Activated CD4-positive, alpha-beta memory T cell treated with anti-CD3 and anti-CD28 coated beads for 36 hours (primary cell): Measurements from ENCODE around the gene TNFAIP8L1. TPM values are rescaled to one million over a fixed set of nuclear protein-coding genes. Genes with fewer than 3 reads are reported as not detected.

Source experiments
- CTCF ChIA-PET: fragments of 350-600 bp; sonication (Branson Sonifier 250); formaldehyde crosslinking; loops from one replicate; lab custom pipeline; 2021; ENCODE audit warnings: antibody characterized with exemption, inconsistent platforms; lab: Charles Lee
- POLR2A ChIA-PET: fragments of 350-600 bp; sonication (Branson Sonifier 250); formaldehyde crosslinking; loops from one replicate; lab custom pipeline; 2021; ENCODE audit warnings: antibody characterized with exemption; lab: Charles Lee
- DNase-seq: peaks from one replicate; pipeline ENCODE4 v3.0.0-alpha.2; 2020
- H3K27ac Mint-ChIP-seq: one replicate; pipeline ENCODE4 v1.8.0; 2021; ENCODE audit warnings: mixed read lengths
- H3K27me3 Mint-ChIP-seq: one replicate; pipeline ENCODE4 v1.8.0; 2021; ENCODE audit warnings: mixed read lengths
- H3K36me3 Mint-ChIP-seq: one replicate; pipeline ENCODE4 v1.8.0; 2021; ENCODE audit warnings: mixed read lengths
- H3K4me1 Mint-ChIP-seq: one replicate; pipeline ENCODE4 v1.8.0; 2021; ENCODE audit warnings: low read depth, mixed read lengths
- H3K4me3 Mint-ChIP-seq: one replicate; pipeline ENCODE4 v1.8.0; 2021; ENCODE audit warnings: mild to moderate bottlenecking, mixed read lengths
- H3K9me3 Mint-ChIP-seq: one replicate; pipeline ENCODE4 v1.8.0; 2021; ENCODE audit warnings: mixed read lengths
- intact Hi-C: fragments of 100-400 bp; cut with micrococcal nuclease; formaldehyde crosslinking; loops from one replicate; pipeline ENCODE4 v1.15.1; 2023
- total RNA-seq, 2 experiments: library from RNA; stranded (reverse); gene quantifications; one replicate each; pipeline ENCODE4 v1.2.3, GENCODE V29; 2021

The TNFAIP8L1 gene
- total RNA-seq, 2 experiments from 2014 or later = 17.2 to 17.4 TPM

GRCh38 chr19:4639531-4640246 lies 373 bp downstream of the TNFAIP8L1 start:
- Mint-ChIP-seq H3K4me1 (peaks cover 25% of the 10 kb centered on the region), H3K36me3 (no peaks in the 10 kb centered on the region), H3K9me3 (no peaks in the 10 kb centered on the region), H3K27ac (peak overlapping the region; percentile 65), H3K4me3 (peak overlapping the region; percentile 94), H3K27me3 (no peaks in the 10 kb centered on the region)
- intact Hi-C loops = loop anchor here (2.0 to 5.0 kb wide), 2 partner anchors 31 to 167 kb away; partner anchors contain the start of genes HDGFL2 and MYDGF
- DNase-seq = no peak
- ChIA-PET POLR2A (no interaction called here), CTCF (no interaction called here)

- peaks cover 25% of the 10 kb centered on the region for H3K4me1 Mint-ChIP-seq
- DNase-seq = no peak
- H3K9me3 Mint-ChIP-seq = no peaks in the 10 kb centered on the region
- H3K27ac Mint-ChIP-seq = peak overlapping the region; percentile 65
- CTCF ChIA-PET = no interaction called here
- H3K27me3 Mint-ChIP-seq = no peaks in the 10 kb centered on the region
- H3K4me3 Mint-ChIP-seq = peak overlapping the region; percentile 94
- intact Hi-C loops = no loop called here
- H3K36me3 Mint-ChIP-seq = peaks cover 2% of the 10 kb centered on the region
- POLR2A ChIA-PET = no interaction called here
These were observed 1.1 kb downstream of the TNFAIP8L1 start for GRCh38 chr19:4640247-4641000.

- H3K4me3 Mint-ChIP-seq = no peak overlapping the region
- no peaks in the 10 kb centered on the region for H3K9me3 Mint-ChIP-seq
These were observed 1.8 kb downstream of the TNFAIP8L1 start for GRCh38 chr19:4641132-4641531.

GRCh38 chr19:4642625-4643024 lies 3.3 kb downstream of the TNFAIP8L1 start:
- intact Hi-C loops = no loop called here
- CTCF ChIA-PET = interaction anchor here (1.1 kb wide), 1 partner anchor 67 kb away, joined by 3 read pairs; no protein-coding TSS in a partner anchor
- DNase-seq = no peak
- peaks cover 6% of the 10 kb centered on the region for H3K36me3 Mint-ChIP-seq
- POLR2A ChIA-PET = no interaction called here
- H3K27ac Mint-ChIP-seq = no peak overlapping the region
- no peak overlapping the region for H3K4me3 Mint-ChIP-seq
- peaks cover 19% of the 10 kb centered on the region for H3K4me1 Mint-ChIP-seq
- no peaks in the 10 kb centered on the region for H3K9me3 Mint-ChIP-seq
- no peaks in the 10 kb centered on the region for H3K27me3 Mint-ChIP-seq

More at GRCh38 chr19:4641132-4641531, 1.8 kb downstream of the TNFAIP8L1 start:
- Mint-ChIP-seq H3K27ac (no peak overlapping the region), H3K4me1 (peaks cover 25% of the 10 kb centered on the region), H3K36me3 (peaks cover 2% of the 10 kb centered on the region), H3K27me3 (no peaks in the 10 kb centered on the region)
- intact Hi-C loops = no loop called here
- DNase-seq = no peak
- CTCF ChIA-PET = no interaction called here
- POLR2A ChIA-PET = no interaction called here

GRCh38 chr19:4645718-4646117 lies 6.4 kb downstream of the TNFAIP8L1 start:
- Mint-ChIP-seq H3K27me3 (no peaks in the 10 kb centered on the region), H3K36me3 (peaks cover 6% of the 10 kb centered on the region), H3K27ac (no peak overlapping the region), H3K4me1 (peaks cover 5% of the 10 kb centered on the region), H3K9me3 (no peaks in the 10 kb centered on the region), H3K4me3 (no peak overlapping the region)
- POLR2A ChIA-PET = no interaction called here
- intact Hi-C loops = no loop called here
- no peak for DNase-seq
- CTCF ChIA-PET = interaction anchor here (0.6 to 1.3 kb wide), 3 partner anchors 10 to 79 kb away, joined by 3 to 6 read pairs (median 3); no protein-coding TSS in a partner anchor

- Mint-ChIP-seq H3K36me3 (peaks cover 6% of the 10 kb centered on the region), H3K27ac (no peak overlapping the region), H3K4me1 (no peaks in the 10 kb centered on the region), H3K4me3 (no peak overlapping the region), H3K9me3 (no peaks in the 10 kb centered on the region), H3K27me3 (no peaks in the 10 kb centered on the region)
- ChIA-PET CTCF (no interaction called here), POLR2A (no interaction called here)
- DNase-seq = no peak
- intact Hi-C loops = no loop called here
These were observed 8.6 kb downstream of the TNFAIP8L1 start for GRCh38 chr19:4647676-4648644.

GRCh38 chr19:4649392-4650047 lies 10.2 kb downstream of the TNFAIP8L1 start:
- H3K4me1 Mint-ChIP-seq = no peaks in the 10 kb centered on the region
- no peak overlapping the region for H3K27ac Mint-ChIP-seq
- peaks cover 11% of the 10 kb centered on the region for H3K36me3 Mint-ChIP-seq
- no peak for DNase-seq
- no peak overlapping the region for H3K4me3 Mint-ChIP-seq
- CTCF ChIA-PET = no interaction called here
- no peaks in the 10 kb centered on the region for H3K27me3 Mint-ChIP-seq
- intact Hi-C loops = no loop called here
- POLR2A ChIA-PET = no interaction called here
- no peaks in the 10 kb centered on the region for H3K9me3 Mint-ChIP-seq

- H3K36me3 Mint-ChIP-seq = peaks cover 14% of the 10 kb centered on the region
- intact Hi-C loops = no loop called here
- H3K4me1 Mint-ChIP-seq = no peaks in the 10 kb centered on the region
- ChIA-PET CTCF (no interaction called here), POLR2A (no interaction called here)
- no peak overlapping the region for H3K27ac Mint-ChIP-seq
- H3K27me3 Mint-ChIP-seq = no peaks in the 10 kb centered on the region
- DNase-seq = no peak
- no peaks in the 10 kb centered on the region for H3K9me3 Mint-ChIP-seq
- no peak overlapping the region for H3K4me3 Mint-ChIP-seq
These were observed 10.8 kb downstream of the TNFAIP8L1 start for GRCh38 chr19:4650159-4650558.

- Mint-ChIP-seq H3K4me3 (no peak overlapping the region), H3K4me1 (no peaks in the 10 kb centered on the region), H3K9me3 (no peaks in the 10 kb centered on the region), H3K36me3 (peaks cover 11% of the 10 kb centered on the region), H3K27me3 (no peaks in the 10 kb centered on the region), H3K27ac (no peak overlapping the region)
- intact Hi-C loops = no loop called here
- no peak for DNase-seq
- ChIA-PET CTCF (no interaction called here), POLR2A (no interaction called here)
These were observed 12.8 kb downstream of the TNFAIP8L1 start for GRCh38 chr19:4652075-4652474.

GRCh38 chr19:4653793-4654436 lies 14.6 kb downstream of the TNFAIP8L1 start:
- intact Hi-C loops = no loop called here
- Mint-ChIP-seq H3K27ac (no peak overlapping the region), H3K4me3 (no peak overlapping the region), H3K27me3 (no peaks in the 10 kb centered on the region), H3K9me3 (no peaks in the 10 kb centered on the region), H3K4me1 (no peaks in the 10 kb centered on the region), H3K36me3 (peaks cover 11% of the 10 kb centered on the region)
- ChIA-PET CTCF (no interaction called here), POLR2A (interaction anchor here (0.5 to 0.6 kb wide), 2 partner anchors 200 to 1649 kb away, joined by 4 read pairs; no protein-coding TSS in a partner anchor)
- DNase-seq = no peak
